COLO668 (cell line): ENCODE measurements around the gene SCN2B.

ENCODE experiments used
- DNase-seq: peaks from one replicate; lab custom pipeline; 2025; ENCODE audit not compliant: unreplicated experiment; lab: John Stamatoyannopoulos, UW

Gene SCN2B

GRCh38 chr11:118135796-118136165, 40.7 kb downstream of the SCN2B start:
- DNase-seq, result no peak

GRCh38 chr11:118135051-118135795, 41.2 kb downstream of the SCN2B start:
- no peak for DNase-seq

- no peak for DNase-seq
Observed at GRCh38 chr11:118133816-118134215, 42.6 kb downstream of the SCN2B start.

- DNase-seq, result no peak
Observed at GRCh38 chr11:118132385-118133151, 43.9 kb downstream of the SCN2B start.

GRCh38 chr11:118129471-118130172, 46.8 kb downstream of the SCN2B start:
- no peak for DNase-seq

- no peak for DNase-seq
Observed at GRCh38 chr11:118128721-118129470, 47.5 kb downstream of the SCN2B start.

- DNase-seq, result no peak
Observed at GRCh38 chr11:118128310-118128709, 48.1 kb downstream of the SCN2B start.

GRCh38 chr11:118126082-118126838, 50.2 kb downstream of the SCN2B start:
- no peak for DNase-seq

GRCh38 chr11:118124929-118125535, 51.4 kb downstream of the SCN2B start:
- no peak for DNase-seq

GRCh38 chr11:118120793-118121192, 55.6 kb downstream of the SCN2B start:
- DNase-seq, result no peak

- no peak for DNase-seq
Observed at GRCh38 chr11:118117790-118118601, 58.4 kb downstream of the SCN2B start.

- DNase-seq, result no peak
Observed at GRCh38 chr11:118115048-118115447, 61.4 kb downstream of the SCN2B start.

- DNase-seq, result no peak
Observed at GRCh38 chr11:118114266-118114665, 62.2 kb downstream of the SCN2B start.

- DNase-seq, result no peak
Observed at GRCh38 chr11:118112711-118113430, 63.6 kb downstream of the SCN2B start.
